NCI-H1092 treated with DMSO at 0.1 percent for 48 hours (cell line): Measurements from ENCODE around the gene MMP15.
A peak's percentile ranks its signal among the peaks of the same experiment; 100 is the strongest.
"Not testable (repeated sequence)": the region's sequence is repeated elsewhere in the genome, so short reads cannot be mapped to it uniquely, and the experiment has no call there.

Experiments used
- DNase-seq: peaks from one replicate; lab custom pipeline; 2025; lab: John Stamatoyannopoulos, UW

Gene MMP15

GRCh38 chr16:58025351-58026138 is at the start of gene MMP15:
Gene MMP15 (plus strand): TSS chr16:58025754. CDS start chr16:58026351, 597 bp downstream.
- DNase-seq = peak; percentile 51

DNA sequence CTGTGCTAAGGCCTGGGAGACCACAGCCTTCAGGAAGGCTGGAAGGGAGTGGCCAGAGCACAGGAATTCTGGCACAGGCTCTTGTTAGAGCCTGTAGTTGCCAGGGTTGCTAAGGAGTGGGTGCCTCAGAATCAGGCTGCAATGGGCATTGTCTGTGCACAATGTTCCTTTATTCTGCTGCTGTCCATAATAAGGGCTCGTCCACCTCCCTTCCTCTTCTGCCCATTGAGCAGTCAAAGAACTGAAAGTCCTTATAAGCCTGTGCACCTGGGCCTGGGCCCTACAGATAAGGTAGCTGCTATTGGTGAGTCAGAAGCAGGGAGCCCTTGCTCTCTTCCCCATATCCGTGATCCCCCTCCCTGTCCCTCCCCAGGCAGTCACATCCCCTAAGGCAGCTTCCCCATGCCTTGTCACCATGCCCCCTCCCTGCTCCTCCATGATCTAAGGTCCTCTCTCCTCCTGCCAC is 49.2 kb upstream of the MMP15 start:
- DNase-seq = no peak

GRCh38 chr16:57977418-57978069 is 48.0 kb upstream of the MMP15 start:
- DNase-seq = no peak

DNA sequence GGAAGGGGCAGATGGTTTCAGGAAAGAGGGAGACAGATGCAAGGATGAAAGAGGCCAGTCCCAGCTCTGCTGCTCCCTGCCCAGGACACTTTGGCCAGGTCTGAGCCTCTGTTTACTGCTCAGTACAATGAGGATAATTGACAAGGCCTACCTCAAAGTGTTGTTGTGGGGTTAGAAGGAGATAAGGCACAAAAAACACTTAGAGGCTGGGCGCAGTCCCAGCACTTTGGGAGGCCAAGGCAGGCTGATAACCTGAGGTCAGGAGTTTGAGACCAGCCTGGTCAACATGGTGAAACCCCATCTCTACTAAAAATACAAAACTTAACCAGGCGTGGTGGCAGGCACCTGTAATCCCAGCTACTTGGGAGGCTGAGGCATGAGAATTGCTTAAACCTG is 47.5 kb upstream of the MMP15 start:
- not testable (repeated sequence) for DNase-seq

GRCh38 chr16:57979006-57979585 is 46.5 kb upstream of the MMP15 start:
- DNase-seq = no peak

- no peak for DNase-seq
Measured at GRCh38 chr16:57981636-57982035, 43.9 kb upstream of the MMP15 start.

- no peak for DNase-seq
Measured at GRCh38 chr16:57982385-57982784, 43.2 kb upstream of the MMP15 start.

- no peak for DNase-seq
Measured at GRCh38 chr16:57984443-57985203, 40.9 kb upstream of the MMP15 start.

DNA sequence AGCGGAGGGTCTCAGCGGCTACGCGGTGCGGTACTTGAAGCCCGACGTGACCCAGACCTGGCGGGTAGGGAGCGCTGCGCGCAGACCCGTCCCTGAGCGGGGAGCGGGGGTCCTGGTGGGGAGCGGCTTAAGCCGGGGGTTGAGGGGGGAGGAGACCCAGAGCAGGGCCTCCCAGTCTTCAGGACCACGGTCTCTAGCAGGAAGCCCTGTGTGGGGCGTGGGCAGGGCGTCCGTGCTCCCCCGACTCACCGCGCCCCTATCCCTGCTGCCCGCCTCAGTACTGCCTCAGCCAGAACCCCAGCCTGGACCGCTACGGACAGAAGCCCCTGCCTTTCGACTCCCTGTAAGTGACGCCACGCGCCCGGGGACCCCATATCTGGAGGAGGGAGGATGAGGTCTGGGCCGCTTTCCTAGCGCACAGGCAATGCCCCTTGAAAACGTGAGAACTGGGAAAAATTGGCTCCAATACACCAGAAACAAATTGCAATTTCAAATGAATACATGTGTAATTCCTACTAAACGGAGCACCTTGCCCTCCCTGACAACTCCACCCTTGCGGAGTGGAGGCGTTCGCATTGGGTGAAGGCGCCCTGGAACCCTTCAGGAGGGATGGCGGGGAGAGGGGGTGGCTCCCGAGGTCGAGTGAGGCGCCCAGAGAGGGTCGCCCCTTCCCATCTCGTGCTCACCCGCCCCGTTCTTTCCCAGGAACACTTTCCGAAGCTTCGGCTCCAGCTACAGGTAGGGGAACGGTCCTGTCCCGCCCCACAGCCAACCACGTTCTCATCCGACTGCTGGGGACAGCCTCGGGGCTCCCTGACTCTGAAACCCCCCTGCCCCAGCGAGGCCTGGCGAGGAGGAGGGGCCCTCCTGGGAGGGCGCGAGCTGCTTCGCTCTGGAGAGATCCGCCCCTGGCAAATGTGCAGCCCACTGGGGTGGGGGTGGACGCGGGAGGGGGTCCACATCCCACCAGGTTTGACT is 40.1 kb upstream of the MMP15 start:
- DNase-seq = no peak

GRCh38 chr16:57986196-57986595 is 39.4 kb upstream of the MMP15 start:
- DNase-seq = no peak

DNA sequence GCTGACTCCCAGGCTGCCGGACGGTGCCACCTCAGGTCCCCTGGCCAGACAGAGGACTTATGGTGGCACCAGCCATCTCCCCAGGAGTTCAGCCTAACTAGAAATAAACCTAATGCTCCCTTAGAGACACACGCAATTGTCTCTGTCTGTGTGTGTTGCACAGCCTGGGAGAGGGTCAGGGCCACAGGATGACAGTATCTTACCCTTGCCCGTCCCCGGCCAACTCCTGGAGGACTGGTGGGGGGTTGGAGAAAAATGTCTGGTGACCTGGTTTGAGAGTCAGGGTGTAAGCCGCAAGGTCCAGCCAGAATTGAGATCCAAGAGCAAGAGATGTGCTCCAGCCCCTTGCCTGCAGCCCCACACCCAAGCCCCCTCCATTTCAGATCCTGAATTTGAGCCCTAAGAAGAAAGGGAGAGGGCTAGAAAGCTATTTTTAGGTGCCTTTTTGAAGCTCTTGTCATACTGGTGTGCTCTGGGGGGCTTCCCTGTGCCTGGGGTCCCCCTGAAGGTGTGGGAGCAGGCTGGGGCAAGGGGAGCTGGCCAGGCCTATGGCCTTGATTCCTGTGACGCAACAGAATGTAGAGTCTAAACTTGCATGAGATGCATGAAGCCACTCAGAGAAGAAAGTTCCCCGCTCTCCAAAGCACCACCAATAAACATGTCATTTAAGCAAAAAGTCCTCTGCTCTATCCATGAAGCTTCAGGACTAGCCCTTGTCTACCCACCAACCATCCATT is 37.9 kb upstream of the MMP15 start:
- no peak for DNase-seq

GRCh38 chr16:57988929-57989328 is 36.6 kb upstream of the MMP15 start:
- DNase-seq = no peak

- DNase-seq = no peak
Measured at GRCh38 chr16:57991551-57992059, 33.9 kb upstream of the MMP15 start.

- DNase-seq = no peak
Measured at GRCh38 chr16:57992084-57992483, 33.5 kb upstream of the MMP15 start.

GRCh38 chr16:57993438-57993837 is 32.1 kb upstream of the MMP15 start:
- no peak for DNase-seq

GRCh38 chr16:57993897-57994296 is 31.7 kb upstream of the MMP15 start:
- DNase-seq = no peak

GRCh38 chr16:57994361-57994760 is 31.2 kb upstream of the MMP15 start:
- no peak for DNase-seq

- no peak for DNase-seq
Measured at GRCh38 chr16:57994778-57995177, 30.8 kb upstream of the MMP15 start.

GRCh38 chr16:57995721-57996405 is 29.7 kb upstream of the MMP15 start:
- no peak for DNase-seq
